Adrenal gland (tissue), 12 donors: Measurements from ENCODE around the gene CARD8. TPM values are rescaled to one million over a fixed set of nuclear protein-coding genes. Genes with fewer than 3 reads are reported as not detected.

ENCODE experiments used
- DNase-seq, 7 donors: peaks; one replicate each; pipeline ENCODE4 v3.0.0-alpha.2; 2019 to 2020
- H3K27ac ChIP-seq, 5 donors: fragments of 200-600 bp; sonication (generic) in 4 of 5; 1 replicate in 3 of 5; 2 replicates in 2 of 5; pipeline versions ENCODE4 v1.5.1 to v1.8.0; 2016 to 2020; ENCODE audit warnings: mild to moderate bottlenecking in 1 of 5
- H3K27me3 ChIP-seq: fragments of 200-600 bp; 2 replicates; pipeline ENCODE4 v1.8.0; 2021
- H3K36me3 ChIP-seq, 2 donors: fragments of 200-600 bp; replicated peaks in 1 of 2; 1 replicate in 1 of 2; 2 replicates in 1 of 2; pipeline versions ENCODE4 v1.5.1 to v1.8.0; 2018 to 2022
- H3K4me1 ChIP-seq, 2 donors: fragments of 200-600 bp; replicated peaks in 1 of 2; 1 replicate in 1 of 2; 2 replicates in 1 of 2; pipeline versions ENCODE4 v1.5.1 to v1.8.0; 2018 to 2021
- H3K4me3 ChIP-seq, 4 donors: fragments of 200-600 bp; sonication (generic) in 3 of 4; one replicate each; pipeline ENCODE4 v1.5.1; 2016 to 2018
- H3K9me3 ChIP-seq, 3 donors: fragments of 200-600 bp; sonication (generic) in 1 of 3; replicated peaks in 1 of 3; 1 replicate in 2 of 3; 2 replicates in 1 of 3; pipeline versions ENCODE4 v1.5.1 to v1.8.0; 2016 to 2021
- POLR2A ChIP-seq, 2 donors: fragments of 450-650 bp; IDR thresholded peaks; one replicate each; pipeline ENCODE4 v1.6.1; 2017; ENCODE audit warnings: antibody characterized with exemption in 2 of 2, mild to moderate bottlenecking in 2 of 2, moderate library complexity in 1 of 2
- WGBS, 4 donors: extraction: QIAGEN DNeasy Blood & Tissue Kit in 2 of 4; methylation state at CpG; one replicate each; pipeline versions ENCODE4 v1.1.5 to v1.1.7; 2013 to 2017; 5-methylcytosine and 5-hydroxymethylcytosine counted together
- intact Hi-C, 2 donors: fragments of 100-400 bp; cut with DNase I; formaldehyde crosslinking; loops; one replicate each; pipeline versions ENCODE4 v1.14.1 to v1.15.0; 2022 to 2023
- polyA plus RNA-seq, 3 donors: library from polyadenylated mRNA; stranded (reverse); fragments of 200-250 nt in 2 of 3; fragments of 350-450 nt in 1 of 3; fragmentation: Illumina TruSeq in 1 of 3; extraction: RNeasy Lipid Tissue Mini Kit (QIAGEN cat#74804) in 1 of 3; gene quantifications; one replicate each; pipeline ENCODE4 v1.2.3, GENCODE V29; 2013 to 2014
- total RNA-seq, 9 donors: library from RNA; depleted of rRNA in 4 of 9; stranded (reverse); fragments of >200 nt in 4 of 9; fragments of 120-200 nt in 1 of 9; fragmentation: NEBNext Ultra II Directional in 1 of 9; extraction: Animal tissue kit (Norgen Biotek cat#: 25700) in 1 of 9; gene quantifications; one replicate each; pipeline versions ENCODE4 v1.1.0 to v1.2.4, GENCODE V29; 2013 to 2023
- TF ChIP-seq, protein P1 (sequence below), 6 experiments: fragments of 450-650 bp in 4 of 6; fragments of 200-600 bp in 2 of 6; sonication (generic) in 1 of 6; IDR thresholded peaks; 1 replicate in 5 of 6; 2 replicates in 1 of 6; pipeline versions ENCODE4 v1.5.1 to v1.8.0; 2016 to 2021; ENCODE audit warnings: antibody characterized with exemption in 6 of 6, mild to moderate bottlenecking in 2 of 6, moderate library complexity in 1 of 6
- donor health status: healthy with polysubstance abuse.
- donor health status: Bipolar disorder and iron deficiency.
- donor health status: DM: yes; HTN: yes; CAD: no.
- donor health status: DM: no; HTN: no; CAD: no.
- donor health status: DM: no; HTN: no; CAD: no.
- donor health status: DM: yes; HTN: yes; CAD: no.

The CARD8 gene
- total and polyA plus RNA-seq, 12 donors = 14.1 to 48.3 (median 32.7) TPM

DNA sequence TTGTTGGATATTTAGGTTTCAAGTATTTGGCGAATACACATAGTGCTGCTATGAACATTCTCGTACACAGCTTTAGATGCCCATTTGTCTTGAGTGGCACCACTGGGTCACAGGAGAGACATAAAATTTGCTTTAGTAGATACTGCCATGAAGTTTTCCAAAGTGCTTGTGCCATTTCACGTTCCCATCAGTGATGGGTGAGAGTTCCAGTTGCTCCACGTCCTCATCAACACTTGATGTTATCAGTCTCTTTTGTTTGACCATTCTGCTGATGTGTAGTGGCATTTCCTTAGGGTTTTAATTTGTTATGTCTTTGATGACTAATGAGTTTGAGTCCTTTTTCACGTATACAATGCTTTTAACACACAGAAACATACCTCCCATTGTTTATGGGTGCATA is 74.2 kb downstream of the CARD8 start:
- Histone ChIP-seq H3K4me1 (no peaks in the 10 kb centered on the region), H3K27me3 (no peaks in the 10 kb centered on the region), H3K27ac (no peak overlapping the region), H3K36me3 (no peaks in the 10 kb centered on the region), H3K4me3 (no peak overlapping the region), H3K9me3 (no peaks in the 10 kb centered on the region)
- intact Hi-C loops = no loop called here
- TF ChIP-seq POLR2A (IDR thresholded peaks at IDR 0.05) = no peak
- TF ChIP-seq, protein P1, sequence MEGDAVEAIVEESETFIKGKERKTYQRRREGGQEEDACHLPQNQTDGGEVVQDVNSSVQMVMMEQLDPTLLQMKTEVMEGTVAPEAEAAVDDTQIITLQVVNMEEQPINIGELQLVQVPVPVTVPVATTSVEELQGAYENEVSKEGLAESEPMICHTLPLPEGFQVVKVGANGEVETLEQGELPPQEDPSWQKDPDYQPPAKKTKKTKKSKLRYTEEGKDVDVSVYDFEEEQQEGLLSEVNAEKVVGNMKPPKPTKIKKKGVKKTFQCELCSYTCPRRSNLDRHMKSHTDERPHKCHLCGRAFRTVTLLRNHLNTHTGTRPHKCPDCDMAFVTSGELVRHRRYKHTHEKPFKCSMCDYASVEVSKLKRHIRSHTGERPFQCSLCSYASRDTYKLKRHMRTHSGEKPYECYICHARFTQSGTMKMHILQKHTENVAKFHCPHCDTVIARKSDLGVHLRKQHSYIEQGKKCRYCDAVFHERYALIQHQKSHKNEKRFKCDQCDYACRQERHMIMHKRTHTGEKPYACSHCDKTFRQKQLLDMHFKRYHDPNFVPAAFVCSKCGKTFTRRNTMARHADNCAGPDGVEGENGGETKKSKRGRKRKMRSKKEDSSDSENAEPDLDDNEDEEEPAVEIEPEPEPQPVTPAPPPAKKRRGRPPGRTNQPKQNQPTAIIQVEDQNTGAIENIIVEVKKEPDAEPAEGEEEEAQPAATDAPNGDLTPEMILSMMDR (IDR thresholded peaks at IDR 0.05) = no peak
- no peak for DNase-seq
- WGBS, 4 donors = 92 to 97% (median 95%) methylated on average over 5 of the region's 5 CpGs

DNA sequence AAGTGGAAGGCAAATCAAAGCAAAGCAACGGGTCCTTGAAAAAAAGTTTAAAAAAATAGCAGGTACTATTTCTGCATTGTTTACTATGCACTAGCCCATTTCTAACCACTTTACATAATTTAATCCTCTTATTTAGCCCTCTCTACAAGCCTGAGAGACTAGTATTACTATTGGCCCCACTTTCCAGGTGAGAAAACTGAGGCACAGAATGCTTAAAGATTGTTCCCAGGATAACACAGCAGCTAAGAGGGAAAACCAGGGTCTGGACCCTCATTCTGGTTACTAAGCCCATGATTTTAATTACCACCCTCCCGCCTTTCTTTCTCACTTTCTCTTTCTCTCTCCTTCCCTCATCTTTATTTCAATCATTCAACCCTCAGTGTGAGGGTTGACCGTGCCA is 79.5 kb downstream of the CARD8 start:
- intact Hi-C loops = no loop called here
- TF ChIP-seq, protein P1 (IDR thresholded peaks at IDR 0.05) = no peak
- TF ChIP-seq POLR2A (IDR thresholded peaks at IDR 0.05) = no peak
- WGBS, 4 donors = 80 to 96% (median 88%) methylated on average over 3 of the region's 3 CpGs
- Histone ChIP-seq H3K27ac (no peak overlapping the region), H3K4me1 (peaks cover under 1 to 6% of the 10 kb centered on the region in 2 donors), H3K9me3 (no peaks in the 10 kb centered on the region), H3K36me3 (peaks cover 0 to 6% of the 10 kb centered on the region in 2 donors), H3K27me3 (no peaks in the 10 kb centered on the region), H3K4me3 (no peak overlapping the region)
- no peak for DNase-seq

DNA sequence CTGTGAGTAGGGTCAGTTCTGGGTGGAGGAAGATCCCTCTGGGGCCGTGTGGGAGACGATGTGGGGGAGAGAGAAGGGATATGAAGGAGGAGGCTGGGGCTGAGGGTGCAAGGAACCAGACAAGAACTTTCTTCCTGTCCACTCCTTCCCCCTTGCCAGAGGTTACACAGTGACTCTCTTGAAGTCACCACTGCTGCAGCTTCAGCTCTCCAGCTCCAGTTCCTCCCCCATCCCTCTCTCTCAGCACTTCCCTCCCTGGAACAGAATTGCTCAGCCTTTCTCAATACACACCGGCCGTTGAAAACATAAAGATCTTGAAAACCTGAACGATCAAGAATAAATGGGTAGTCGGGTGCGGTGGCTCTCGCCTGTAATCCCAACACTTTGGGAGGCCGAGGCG is 80.1 kb downstream of the CARD8 start:
- WGBS, 4 donors = 84 to 95% (median 88%) methylated on average over 10 of the region's 10 CpGs
- Histone ChIP-seq H3K27me3 (no peaks in the 10 kb centered on the region), H3K27ac (no peak overlapping the region), H3K36me3 (peaks cover 0 to 6% of the 10 kb centered on the region in 2 donors), H3K9me3 (no peaks in the 10 kb centered on the region), H3K4me1 (peaks cover 4 to 10% of the 10 kb centered on the region in 2 donors), H3K4me3 (no peak overlapping the region)
- TF ChIP-seq, protein P1 (IDR thresholded peaks at IDR 0.05) = no peak
- TF ChIP-seq POLR2A (IDR thresholded peaks at IDR 0.05) = no peak
- intact Hi-C loops = no loop called here
- no peak for DNase-seq

DNA sequence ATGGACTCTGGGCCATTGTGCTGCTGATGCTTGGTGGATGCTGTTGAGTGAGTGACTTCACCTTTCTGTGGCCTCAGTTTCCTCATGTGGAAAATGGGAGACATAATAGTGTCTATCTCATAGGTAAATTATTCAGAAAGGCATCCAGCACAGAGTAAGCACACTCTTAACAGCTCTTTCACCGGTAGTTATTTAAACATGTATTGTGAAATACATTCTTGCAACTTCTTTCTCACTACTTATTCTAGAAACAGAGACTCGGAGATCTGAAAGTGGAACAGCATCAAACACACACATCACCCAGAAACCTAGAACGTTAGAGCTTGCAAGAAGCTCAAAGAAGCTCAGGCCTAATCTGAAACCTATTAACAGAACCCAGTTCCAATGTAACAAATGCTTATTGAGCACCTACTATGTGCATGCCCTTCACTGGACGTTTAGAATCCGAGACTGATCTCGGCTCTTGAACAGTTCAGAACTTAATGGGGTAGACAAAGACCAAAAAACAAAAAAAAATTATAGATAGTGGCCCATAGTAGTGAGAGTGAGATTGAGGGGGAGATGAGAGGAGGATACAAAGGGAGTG is 81.2 kb downstream of the CARD8 start:
- no peaks in the 10 kb centered on the region for H3K27me3 ChIP-seq
- H3K4me3 ChIP-seq = no peak overlapping the region
- DNase-seq = no peak
- WGBS, 4 donors = 77 to 93% (median 81%) methylated on average over 6 of the region's 6 CpGs
- intact Hi-C loops = no loop called here
- H3K27ac ChIP-seq = no peak overlapping the region
- TF ChIP-seq POLR2A (IDR thresholded peaks at IDR 0.05) = no peak
- TF ChIP-seq, protein P1 (IDR thresholded peaks at IDR 0.05) = no peak
- peaks cover 4 to 10% of the 10 kb centered on the region in 2 donors for H3K4me1 ChIP-seq
- H3K9me3 ChIP-seq = no peaks in the 10 kb centered on the region
- peaks cover 0 to 6% of the 10 kb centered on the region in 2 donors for H3K36me3 ChIP-seq
